GM13977 (cell line): ENCODE results near the gene MTMR1.

Experiments used
- DNase-seq: peaks from one replicate; pipeline ENCODE4 v3.0.0; 2012; ENCODE audit warnings: low spot score
- in situ Hi-C: fragments of 300-500 bp; cut with MboI; formaldehyde crosslinking; loops from one replicate; pipeline ENCODE4 v1.12.0; 2022; ENCODE audit warnings: low sequenced_read_pairs, low pct_unique_long_range_greater_than_20kb, mixed read lengths, inconsistent platforms; ENCODE audit not compliant: unreplicated experiment
- TF ChIP-seq, protein P1 (sequence below): IDR thresholded peaks from 2 replicates; pipeline ENCODE4 v1.5.1; 2012; ENCODE audit warnings: mild to moderate bottlenecking, control low read depth; ENCODE audit not compliant: insufficient read depth; ENCODE audit errors: extremely low read depth, missing control alignments

Gene MTMR1

DNA sequence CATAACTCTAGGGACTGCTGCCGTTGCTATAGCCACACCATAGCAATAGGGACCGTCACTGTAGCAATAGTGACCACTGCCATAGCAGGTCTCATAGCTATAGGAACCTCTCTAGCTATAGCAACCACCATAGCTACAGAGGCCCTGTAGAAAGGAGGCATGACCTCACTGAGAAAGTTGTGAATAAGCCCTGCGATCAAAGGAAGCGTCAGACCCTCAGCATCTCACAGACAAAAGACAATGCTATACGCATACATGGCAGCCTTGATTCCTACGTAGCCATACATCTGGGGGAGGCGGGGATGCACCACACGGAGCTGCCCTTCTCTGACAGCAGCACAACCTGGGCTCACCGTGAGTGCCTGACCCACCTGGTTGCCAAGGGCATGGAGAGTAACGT lies 88.5 kb downstream of the MTMR1 start:
- TF ChIP-seq, protein P1, sequence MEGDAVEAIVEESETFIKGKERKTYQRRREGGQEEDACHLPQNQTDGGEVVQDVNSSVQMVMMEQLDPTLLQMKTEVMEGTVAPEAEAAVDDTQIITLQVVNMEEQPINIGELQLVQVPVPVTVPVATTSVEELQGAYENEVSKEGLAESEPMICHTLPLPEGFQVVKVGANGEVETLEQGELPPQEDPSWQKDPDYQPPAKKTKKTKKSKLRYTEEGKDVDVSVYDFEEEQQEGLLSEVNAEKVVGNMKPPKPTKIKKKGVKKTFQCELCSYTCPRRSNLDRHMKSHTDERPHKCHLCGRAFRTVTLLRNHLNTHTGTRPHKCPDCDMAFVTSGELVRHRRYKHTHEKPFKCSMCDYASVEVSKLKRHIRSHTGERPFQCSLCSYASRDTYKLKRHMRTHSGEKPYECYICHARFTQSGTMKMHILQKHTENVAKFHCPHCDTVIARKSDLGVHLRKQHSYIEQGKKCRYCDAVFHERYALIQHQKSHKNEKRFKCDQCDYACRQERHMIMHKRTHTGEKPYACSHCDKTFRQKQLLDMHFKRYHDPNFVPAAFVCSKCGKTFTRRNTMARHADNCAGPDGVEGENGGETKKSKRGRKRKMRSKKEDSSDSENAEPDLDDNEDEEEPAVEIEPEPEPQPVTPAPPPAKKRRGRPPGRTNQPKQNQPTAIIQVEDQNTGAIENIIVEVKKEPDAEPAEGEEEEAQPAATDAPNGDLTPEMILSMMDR: no peak
- in situ Hi-C loops: no loop called here
- DNase-seq: no peak

DNA sequence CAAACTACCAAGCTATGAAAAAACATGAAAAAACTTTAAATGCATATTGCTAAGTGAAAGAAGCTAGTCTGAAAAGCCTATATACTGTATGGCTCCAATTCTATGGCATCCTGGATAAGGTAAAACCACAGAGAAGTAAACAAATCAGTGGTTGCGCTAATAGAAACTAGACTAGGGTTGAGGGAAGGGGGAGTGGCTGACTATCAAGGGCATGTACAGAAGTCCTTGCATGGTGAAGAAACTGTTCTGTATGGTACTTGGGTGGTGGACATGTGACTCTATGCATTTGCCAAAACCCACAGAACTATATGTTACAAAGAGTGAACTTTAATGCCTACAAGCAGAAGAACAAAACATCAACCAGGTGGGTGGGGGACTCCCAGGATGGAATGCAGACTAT lies 96.8 kb downstream of the MTMR1 start:
- in situ Hi-C loops: no loop called here
- DNase-seq: no peak
- TF ChIP-seq, protein P1: no peak

DNA sequence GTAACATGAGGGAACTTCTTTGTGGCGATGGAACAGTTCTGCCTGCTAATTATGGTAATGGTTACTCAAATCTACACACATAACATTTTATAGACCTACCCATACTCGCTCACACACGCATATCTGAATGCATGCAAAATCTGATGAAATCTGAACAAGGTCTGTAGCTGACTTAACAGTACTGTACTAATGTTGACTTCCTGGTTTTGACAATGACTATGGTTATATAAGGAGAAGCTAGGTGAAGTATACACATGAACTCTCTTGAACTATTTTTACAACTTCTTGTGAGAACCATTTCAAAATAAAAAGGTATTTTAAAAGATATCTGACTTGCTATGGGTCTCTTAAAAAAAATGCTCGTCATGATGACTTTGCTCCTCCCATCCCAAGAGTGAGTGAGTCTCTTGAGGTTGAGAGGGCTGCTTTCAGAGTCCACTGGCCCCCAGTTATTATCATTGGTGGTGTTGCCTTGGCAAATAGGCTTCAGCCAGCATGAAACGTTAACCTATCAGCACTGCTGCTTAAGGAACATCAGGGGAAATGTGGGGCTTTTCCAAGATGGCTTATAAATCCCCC lies 99.8 kb downstream of the MTMR1 start:
- in situ Hi-C loops: no loop called here
- TF ChIP-seq, protein P1: no peak
- DNase-seq: no peak

DNA sequence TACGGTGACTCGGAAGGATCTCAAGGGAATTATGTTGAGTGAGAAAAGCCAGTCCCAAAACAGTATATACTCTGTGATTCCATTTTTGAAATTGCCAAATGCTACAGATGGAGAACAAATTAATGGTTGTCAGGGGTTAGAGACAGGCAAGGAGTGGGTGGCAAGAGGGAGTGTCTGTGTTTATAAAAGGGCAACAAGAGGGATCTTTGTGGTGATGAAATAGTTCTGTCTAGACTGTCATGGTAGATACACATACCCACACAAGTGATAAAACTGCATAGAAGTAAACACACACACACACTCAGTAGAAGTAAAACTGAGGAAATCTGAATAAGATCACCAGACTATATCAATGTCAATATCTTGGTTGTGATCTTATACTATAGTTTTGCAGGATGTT lies 112.5 kb downstream of the MTMR1 start:
- DNase-seq: no peak
- in situ Hi-C loops: no loop called here
- TF ChIP-seq, protein P1: no peak

DNA sequence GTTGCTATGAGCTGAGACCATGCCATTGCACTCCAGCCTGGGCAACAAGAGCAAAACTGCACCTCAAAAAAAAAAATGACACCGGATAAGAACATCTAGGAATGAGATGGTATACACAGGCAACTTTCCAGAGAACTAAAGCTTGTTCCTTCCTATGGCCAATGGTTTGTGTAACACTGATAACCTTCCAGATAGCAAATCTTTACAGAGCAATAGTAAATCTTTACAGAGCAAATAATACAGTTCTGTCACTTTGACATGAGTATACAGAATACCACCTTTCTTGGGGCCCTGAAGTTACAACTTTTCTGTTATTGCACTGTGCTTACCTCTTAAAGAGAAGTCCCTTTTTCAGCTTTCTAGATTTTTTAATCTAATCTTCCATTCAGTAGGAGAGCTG lies 113.6 kb downstream of the MTMR1 start:
- no peak for DNase-seq
- TF ChIP-seq, protein P1: no peak
- in situ Hi-C loops: no loop called here

DNA sequence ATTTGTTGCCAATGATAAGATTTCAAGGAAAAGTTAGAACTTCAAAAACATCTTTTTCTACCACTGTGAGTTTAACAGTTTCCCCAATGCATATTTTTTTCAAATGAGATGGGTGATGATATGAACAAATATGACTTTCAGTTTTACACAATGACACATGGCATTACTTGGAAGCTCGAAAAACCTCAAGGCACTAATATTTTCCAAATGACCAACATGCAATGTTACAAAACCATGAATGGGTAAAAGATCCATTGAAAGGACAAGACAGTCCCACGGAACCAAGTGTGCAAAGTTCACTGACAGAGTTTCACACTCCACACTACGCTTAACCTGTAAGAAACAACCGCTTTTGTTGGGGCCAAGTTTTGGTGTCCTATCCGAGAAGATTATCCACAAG lies 120.7 kb downstream of the MTMR1 start:
- in situ Hi-C loops: no loop called here
- TF ChIP-seq, protein P1: no peak
- DNase-seq: no peak
